ENCODE results near the gene WDPCP.
A peak's percentile ranks its signal among the peaks of the same experiment; 100 is the strongest.
"Not testable (repeated sequence)": the region's sequence is repeated elsewhere in the genome, so short reads cannot be mapped to it uniquely, and the experiment has no call there.

The WDPCP gene

GRCh38 chr2:63539416-63540162, 48.7 kb downstream of the WDPCP start:
- no peak for DNase-seq

- DNase-seq: no peak
These were observed 49.9 kb downstream of the WDPCP start for GRCh38 chr2:63538390-63538789.

GRCh38 chr2:63537306-63537705, 51.0 kb downstream of the WDPCP start:
- DNase-seq: no peak

- no peak for DNase-seq
These were observed 57.5 kb downstream of the WDPCP start for GRCh38 chr2:63530704-63531279.

- no peak for DNase-seq
These were observed 62.4 kb downstream of the WDPCP start for GRCh38 chr2:63525905-63526304.

- no peak for DNase-seq
These were observed 65.3 kb downstream of the WDPCP start for GRCh38 chr2:63522950-63523349.

- no peak for DNase-seq
These were observed 67.5 kb downstream of the WDPCP start for GRCh38 chr2:63520793-63521192.

- DNase-seq: no peak
These were observed 73.5 kb downstream of the WDPCP start for GRCh38 chr2:63514781-63515180.

- DNase-seq: no peak
These were observed 74.0 kb downstream of the WDPCP start for GRCh38 chr2:63514237-63514716.

GRCh38 chr2:63506320-63506719, 82.0 kb downstream of the WDPCP start:
- DNase-seq: no peak

- DNase-seq: no peak
These were observed 84.5 kb downstream of the WDPCP start for GRCh38 chr2:63503818-63504217.

- DNase-seq: no peak
These were observed 87.9 kb downstream of the WDPCP start for GRCh38 chr2:63500398-63500797.

GRCh38 chr2:63497576-63497975, 90.7 kb downstream of the WDPCP start:
- DNase-seq: no peak

GRCh38 chr2:63494968-63495367, 93.3 kb downstream of the WDPCP start:
- no peak for DNase-seq

GRCh38 chr2:63494100-63494499, 94.2 kb downstream of the WDPCP start:
- no peak for DNase-seq

GRCh38 chr2:63488118-63488713, 100.1 kb downstream of the WDPCP start:
- DNase-seq: peak; percentile 5

- no peak for DNase-seq
These were observed 101.4 kb downstream of the WDPCP start for GRCh38 chr2:63486861-63487290.

- no peak for DNase-seq
These were observed 103.4 kb downstream of the WDPCP start for GRCh38 chr2:63484901-63485300.

GRCh38 chr2:63484481-63484880, 103.8 kb downstream of the WDPCP start:
- DNase-seq: no peak

GRCh38 chr2:63477686-63478085, 110.6 kb downstream of the WDPCP start:
- DNase-seq: no peak

GRCh38 chr2:63469313-63469712, 119.0 kb downstream of the WDPCP start:
- DNase-seq: not testable (repeated sequence)

GRCh38 chr2:63465633-63466032, 122.6 kb downstream of the WDPCP start:
- no peak for DNase-seq

- no peak for DNase-seq
These were observed 125.1 kb downstream of the WDPCP start for GRCh38 chr2:63463142-63463541.

- DNase-seq: no peak
These were observed 141.6 kb downstream of the WDPCP start for GRCh38 chr2:63446658-63447057.

All from NCI-H446 treated with DMSO at 0.1 percent for 48 hours (cell line).